Adrenal gland (tissue), 12 donors: ENCODE data around the gene TBC1D16. TPM values are rescaled to one million over a fixed set of nuclear protein-coding genes. Genes with fewer than 3 reads are reported as not detected.

Experiments used
- DNase-seq, 7 donors: peaks; one replicate each; pipeline ENCODE4 v3.0.0-alpha.2; 2019 to 2020
- H3K27ac ChIP-seq, 5 donors: fragments of 200-600 bp; sonication (generic) in 4 of 5; 1 replicate in 3 of 5; 2 replicates in 2 of 5; pipeline versions ENCODE4 v1.5.1 to v1.8.0; 2016 to 2020; ENCODE audit warnings: mild to moderate bottlenecking in 1 of 5
- H3K27me3 ChIP-seq: fragments of 200-600 bp; 2 replicates; pipeline ENCODE4 v1.8.0; 2021
- H3K36me3 ChIP-seq, 2 donors: fragments of 200-600 bp; replicated peaks in 1 of 2; 1 replicate in 1 of 2; 2 replicates in 1 of 2; pipeline versions ENCODE4 v1.5.1 to v1.8.0; 2018 to 2022
- H3K4me1 ChIP-seq, 2 donors: fragments of 200-600 bp; replicated peaks in 1 of 2; 1 replicate in 1 of 2; 2 replicates in 1 of 2; pipeline versions ENCODE4 v1.5.1 to v1.8.0; 2018 to 2021
- H3K4me3 ChIP-seq, 4 donors: fragments of 200-600 bp; sonication (generic) in 3 of 4; one replicate each; pipeline ENCODE4 v1.5.1; 2016 to 2018
- H3K9me3 ChIP-seq, 3 donors: fragments of 200-600 bp; sonication (generic) in 1 of 3; replicated peaks in 1 of 3; 1 replicate in 2 of 3; 2 replicates in 1 of 3; pipeline versions ENCODE4 v1.5.1 to v1.8.0; 2016 to 2021
- CTCF ChIP-seq, 6 experiments: fragments of 450-650 bp in 4 of 6; fragments of 200-600 bp in 2 of 6; sonication (generic) in 1 of 6; IDR thresholded peaks; 1 replicate in 5 of 6; 2 replicates in 1 of 6; pipeline versions ENCODE4 v1.5.1 to v1.8.0; 2016 to 2021; ENCODE audit warnings: antibody characterized with exemption in 6 of 6, mild to moderate bottlenecking in 2 of 6, moderate library complexity in 1 of 6
- POLR2A ChIP-seq, 2 donors: fragments of 450-650 bp; IDR thresholded peaks; one replicate each; pipeline ENCODE4 v1.6.1; 2017; ENCODE audit warnings: antibody characterized with exemption in 2 of 2, mild to moderate bottlenecking in 2 of 2, moderate library complexity in 1 of 2
- WGBS, 4 donors: extraction: QIAGEN DNeasy Blood & Tissue Kit in 2 of 4; methylation state at CpG; one replicate each; pipeline versions ENCODE4 v1.1.5 to v1.1.7; 2013 to 2017; 5-methylcytosine and 5-hydroxymethylcytosine counted together
- intact Hi-C, 2 donors: fragments of 100-400 bp; cut with DNase I; formaldehyde crosslinking; loops; one replicate each; pipeline versions ENCODE4 v1.14.1 to v1.15.0; 2022 to 2023
- polyA plus RNA-seq, 3 donors: library from polyadenylated mRNA; stranded (reverse); fragments of 200-250 nt in 2 of 3; fragments of 350-450 nt in 1 of 3; fragmentation: Illumina TruSeq in 1 of 3; extraction: RNeasy Lipid Tissue Mini Kit (QIAGEN cat#74804) in 1 of 3; gene quantifications; one replicate each; pipeline ENCODE4 v1.2.3, GENCODE V29; 2013 to 2014
- total RNA-seq, 9 donors: library from RNA; depleted of rRNA in 4 of 9; stranded (reverse); fragments of >200 nt in 4 of 9; fragments of 120-200 nt in 1 of 9; fragmentation: NEBNext Ultra II Directional in 1 of 9; extraction: Animal tissue kit (Norgen Biotek cat#: 25700) in 1 of 9; gene quantifications; one replicate each; pipeline versions ENCODE4 v1.1.0 to v1.2.4, GENCODE V29; 2013 to 2023
- donor health status: healthy with polysubstance abuse.
- donor health status: Bipolar disorder and iron deficiency.
- donor health status: DM: yes; HTN: yes; CAD: no.
- donor health status: DM: no; HTN: no; CAD: no.
- donor health status: DM: no; HTN: no; CAD: no.
- donor health status: DM: yes; HTN: yes; CAD: no.

TBC1D16 gene
- total and polyA plus RNA-seq, 12 donors, result 4.2 to 62.5 (median 29.5) TPM

- H3K4me3 ChIP-seq, result no peak overlapping the region
- TF ChIP-seq CTCF (IDR thresholded peaks at IDR 0.05), result no peak
- TF ChIP-seq POLR2A (IDR thresholded peaks at IDR 0.05), result no peak
- H3K36me3 ChIP-seq, result peaks cover 0 to 20% of the 10 kb centered on the region in 2 donors
- no peaks in the 10 kb centered on the region for H3K27me3 ChIP-seq
- H3K27ac ChIP-seq, result no peak overlapping the region
- no peak for DNase-seq
- H3K9me3 ChIP-seq, result no peaks in the 10 kb centered on the region
- intact Hi-C loops, result loop anchor here in 1 of 2 donors (5.0 kb wide), 1 partner anchor 73 kb away; no protein-coding TSS in a partner anchor
- WGBS, 4 donors, result 91 to 99% (median 95%) methylated on average over 15 to 34 of the region's 34 CpGs
- peaks cover 0 to 8% of the 10 kb centered on the region in 2 donors for H3K4me1 ChIP-seq
Observed at GRCh38 chr17:80009391-80010282, 26.0 kb downstream of the TBC1D16 start.

DNA sequence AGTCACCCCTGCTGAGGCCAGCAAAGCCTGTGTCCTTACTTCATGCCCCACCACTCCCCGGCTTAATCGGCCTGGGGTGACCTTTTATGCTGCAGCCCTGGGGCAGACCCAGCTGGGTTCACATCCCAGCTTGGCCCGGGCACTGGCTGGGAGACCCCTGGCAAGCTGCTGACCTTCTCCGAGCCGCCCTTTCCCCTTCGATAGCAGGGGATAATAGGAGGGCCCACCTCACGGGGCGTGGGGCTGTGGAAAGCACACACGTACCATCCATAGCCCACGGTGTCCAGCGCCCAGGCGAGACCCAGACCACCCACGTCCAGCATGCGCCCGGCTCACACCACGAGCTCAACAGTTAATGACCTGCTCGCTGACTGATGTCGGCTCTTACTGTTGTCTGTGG is 26.8 kb downstream of the TBC1D16 start:
- TF ChIP-seq POLR2A (IDR thresholded peaks at IDR 0.05) (no peak), CTCF (IDR thresholded peaks at IDR 0.05) (no peak)
- WGBS, 4 donors, result 70 to 88% (median 84%) methylated on average over 8 to 18 of the region's 18 CpGs
- peaks cover 0 to 24% of the 10 kb centered on the region in 2 donors for H3K36me3 ChIP-seq
- no peaks in the 10 kb centered on the region for H3K27me3 ChIP-seq
- H3K9me3 ChIP-seq, result no peaks in the 10 kb centered on the region
- intact Hi-C loops, result loop anchor here in 1 of 2 donors (5.0 kb wide), 1 partner anchor 73 kb away; no protein-coding TSS in a partner anchor
- H3K27ac ChIP-seq, result no peak overlapping the region
- peaks cover 0 to 8% of the 10 kb centered on the region in 2 donors for H3K4me1 ChIP-seq
- H3K4me3 ChIP-seq, result no peak overlapping the region
- no peak for DNase-seq

DNA sequence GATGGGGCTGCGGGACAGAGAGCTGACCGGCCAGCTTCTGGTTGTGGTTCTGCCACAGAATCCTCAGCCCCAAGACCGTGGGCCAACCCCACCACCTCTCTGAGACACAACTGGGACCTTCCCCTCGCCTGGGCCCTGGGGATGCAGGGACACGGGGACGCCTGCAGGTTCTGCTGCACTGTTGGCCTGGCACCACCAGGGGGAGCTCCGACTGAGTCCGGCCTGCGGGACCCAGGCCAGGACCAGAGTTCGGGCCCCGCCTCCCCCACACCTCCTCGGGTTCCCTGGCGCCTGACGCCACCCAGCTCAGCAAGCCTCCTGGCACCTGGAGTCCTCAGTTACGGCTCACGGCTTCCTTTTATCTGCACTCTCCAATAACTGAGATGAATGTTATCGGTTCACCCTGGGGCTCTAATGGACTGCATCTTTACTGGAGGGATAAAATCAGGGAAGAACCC is 27.3 kb downstream of the TBC1D16 start:
- no peaks in the 10 kb centered on the region for H3K27me3 ChIP-seq
- DNase-seq, result peak; percentile 74 to 88 (median 81)
- no peak overlapping the region for H3K4me3 ChIP-seq
- TF ChIP-seq CTCF (IDR thresholded peaks at IDR 0.05) (peak; percentile 86 to 95 (median 90)), POLR2A (IDR thresholded peaks at IDR 0.05) (no peak)
- WGBS, 4 donors, result 17 to 50% (median 27%) methylated on average over 5 to 17 of the region's 17 CpGs
- intact Hi-C loops, result loop anchor here in 1 of 2 donors (5.0 kb wide), 1 partner anchor 74 kb away; no protein-coding TSS in a partner anchor
- no peak overlapping the region for H3K27ac ChIP-seq
- peaks cover 0 to 23% of the 10 kb centered on the region in 2 donors for H3K36me3 ChIP-seq
- H3K9me3 ChIP-seq, result no peaks in the 10 kb centered on the region
- H3K4me1 ChIP-seq, result peaks cover 0 to 8% of the 10 kb centered on the region in 2 donors

GRCh38 chr17:80007939-80008338 is 27.7 kb downstream of the TBC1D16 start:
- H3K36me3 ChIP-seq, result peaks cover 0 to 19% of the 10 kb centered on the region in 2 donors

More at GRCh38 chr17:80007939-80008338, 27.7 kb downstream of the TBC1D16 start:
- TF ChIP-seq CTCF (IDR thresholded peaks at IDR 0.05) (no peak), POLR2A (IDR thresholded peaks at IDR 0.05) (no peak)
- Histone ChIP-seq H3K27me3 (no peaks in the 10 kb centered on the region), H3K4me3 (no peak overlapping the region), H3K9me3 (no peaks in the 10 kb centered on the region), H3K4me1 (peaks cover 0 to 8% of the 10 kb centered on the region in 2 donors), H3K27ac (no peak overlapping the region)
- intact Hi-C loops, result loop anchor here in 1 of 2 donors (5.0 kb wide), 1 partner anchor 74 kb away; no protein-coding TSS in a partner anchor
- 74 to 86% (median 78%) methylated on average over 10 of the region's 10 CpGs for whole genome bisulfite sequencing, 4 donors
- no peak for DNase-seq
